Activated T-cell treated with anti-CD3 and anti-CD28 coated beads, Interleukin-2, amount 50 U/mL, for 4 hours (primary cell): ENCODE results near the gene NINJ2. TPM values are rescaled to one million over a fixed set of nuclear protein-coding genes. Genes with fewer than 3 reads are reported as not detected.

Experiments used
- ATAC-seq, 2 donors: fragments of 200-7000 bp; cut with Tn5 transposase; one replicate each; pipeline ENCODE4 v1.10.0; 2021
- DNase-seq: peaks from one replicate; pipeline ENCODE4 v3.0.0-alpha.2; 2020
- H3K27me3 Mint-ChIP-seq: one replicate; pipeline ENCODE4 v1.8.0; 2021; ENCODE audit warnings: low read depth, mixed read lengths
- H3K36me3 Mint-ChIP-seq: one replicate; pipeline ENCODE4 v1.8.0; 2022; ENCODE audit warnings: mixed read lengths; ENCODE audit not compliant: insufficient read depth
- H3K4me1 Mint-ChIP-seq: one replicate; pipeline ENCODE4 v1.8.0; 2021; ENCODE audit warnings: low read depth, mixed read lengths
- H3K4me3 Mint-ChIP-seq: one replicate; pipeline ENCODE4 v1.8.0; 2021; ENCODE audit warnings: mild to moderate bottlenecking, moderate library complexity, mixed read lengths
- H3K9me3 Mint-ChIP-seq: one replicate; pipeline ENCODE4 v1.8.0; 2021; ENCODE audit warnings: mixed read lengths
- total RNA-seq, 3 donors: library from RNA; stranded (reverse); gene quantifications; one replicate each; pipeline ENCODE4 v1.2.1, GENCODE V29; 2021

NINJ2 gene
- total RNA-seq, 3 donors from 2014 or later = 2.6 to 3.7 (median 2.7) TPM

DNA sequence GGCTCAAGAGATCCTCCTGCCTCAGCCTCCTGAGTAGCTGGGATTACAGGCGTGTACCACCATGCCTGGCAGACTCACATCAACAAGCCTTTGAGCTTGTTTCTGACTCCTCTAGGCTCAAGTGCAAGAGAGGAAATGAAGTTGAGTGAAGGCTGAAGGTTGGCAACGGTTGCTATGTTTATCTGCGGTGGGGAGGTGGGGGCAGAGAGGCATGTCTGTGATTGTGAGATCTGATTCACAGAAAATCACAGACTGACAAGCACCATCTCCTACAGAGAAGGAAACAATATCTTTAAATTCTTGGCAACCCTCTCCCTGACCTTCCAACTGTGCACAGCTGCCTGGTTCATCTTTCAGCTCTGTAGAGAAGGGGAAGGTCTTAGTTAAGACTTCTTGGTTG is 22.1 kb upstream of the NINJ2 start:
- H3K4me1 Mint-ChIP-seq = peaks cover 48% of the 10 kb centered on the region

DNA sequence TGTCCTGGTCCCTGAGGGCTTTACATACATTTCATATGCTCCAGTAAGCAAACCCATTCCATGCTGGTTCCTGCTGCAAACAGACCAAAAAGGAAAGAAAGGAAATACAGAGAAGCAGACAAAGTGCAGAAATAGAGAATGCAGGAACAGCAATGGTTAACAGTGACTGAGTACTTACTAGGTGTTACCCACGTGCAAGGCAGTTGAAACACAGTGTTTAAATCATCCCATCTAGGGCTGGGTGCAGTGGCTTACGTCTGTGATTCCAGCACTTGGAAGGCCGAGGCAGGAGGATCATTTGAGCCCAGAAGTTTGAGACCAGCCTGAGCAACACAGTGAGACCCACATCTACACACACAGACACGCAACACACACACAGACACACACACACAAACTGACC is 21.2 kb upstream of the NINJ2 start:
- H3K9me3 Mint-ChIP-seq = no peaks in the 10 kb centered on the region
- peaks cover 49% of the 10 kb centered on the region for H3K4me1 Mint-ChIP-seq
- H3K36me3 Mint-ChIP-seq = no peaks in the 10 kb centered on the region
- DNase-seq (no peak), ATAC-seq (no peak)
- H3K4me3 Mint-ChIP-seq = no peak overlapping the region
- no peaks in the 10 kb centered on the region for H3K27me3 Mint-ChIP-seq

More for the DNA sequence above, 22.1 kb upstream of the NINJ2 start:
- peak; percentile 69 for DNase-seq
- peak; percentile 92 to 97 for ATAC-seq
- Mint-ChIP-seq H3K36me3 (no peaks in the 10 kb centered on the region), H3K9me3 (no peaks in the 10 kb centered on the region), H3K27me3 (no peaks in the 10 kb centered on the region), H3K4me3 (peak overlapping the region; percentile 20)

DNA sequence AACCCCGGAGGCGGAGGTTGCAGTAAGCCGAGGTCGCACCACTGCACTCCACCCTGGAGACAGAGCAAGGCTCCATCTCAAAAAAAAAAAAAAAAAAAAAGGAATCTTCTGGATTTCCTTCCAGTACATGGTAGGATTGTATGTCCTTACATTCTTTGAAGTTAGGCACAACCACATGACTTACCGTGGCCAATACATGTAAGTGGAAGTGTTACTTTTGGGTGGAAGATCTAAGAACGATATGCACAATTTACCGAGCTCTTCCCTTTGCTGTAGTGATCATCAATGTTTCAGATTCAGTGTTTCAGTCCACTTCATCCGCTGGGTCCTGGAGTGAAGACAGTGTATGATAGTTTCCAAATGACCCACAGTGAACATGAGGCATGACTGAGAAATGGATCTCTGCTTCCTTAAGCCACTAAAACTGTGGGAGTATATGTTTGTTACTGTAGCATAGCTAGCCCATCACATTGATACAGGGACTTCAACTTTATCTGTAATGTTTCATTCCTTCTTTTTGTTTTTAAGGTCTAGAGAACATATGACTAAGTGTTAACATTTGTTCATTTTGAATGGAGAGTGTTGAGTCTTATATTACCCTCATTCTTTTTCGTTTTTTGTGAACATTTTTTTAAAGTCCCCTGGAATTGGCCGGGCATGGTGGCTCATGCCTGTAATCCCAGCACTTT is 18.5 kb upstream of the NINJ2 start:
- Mint-ChIP-seq H3K36me3 (no peaks in the 10 kb centered on the region), H3K4me1 (peaks cover 59% of the 10 kb centered on the region), H3K9me3 (no peaks in the 10 kb centered on the region), H3K27me3 (no peaks in the 10 kb centered on the region), H3K4me3 (no peak overlapping the region)
- ATAC-seq = peak in 1 of 2 donors; percentile 33
- DNase-seq = no peak

DNA sequence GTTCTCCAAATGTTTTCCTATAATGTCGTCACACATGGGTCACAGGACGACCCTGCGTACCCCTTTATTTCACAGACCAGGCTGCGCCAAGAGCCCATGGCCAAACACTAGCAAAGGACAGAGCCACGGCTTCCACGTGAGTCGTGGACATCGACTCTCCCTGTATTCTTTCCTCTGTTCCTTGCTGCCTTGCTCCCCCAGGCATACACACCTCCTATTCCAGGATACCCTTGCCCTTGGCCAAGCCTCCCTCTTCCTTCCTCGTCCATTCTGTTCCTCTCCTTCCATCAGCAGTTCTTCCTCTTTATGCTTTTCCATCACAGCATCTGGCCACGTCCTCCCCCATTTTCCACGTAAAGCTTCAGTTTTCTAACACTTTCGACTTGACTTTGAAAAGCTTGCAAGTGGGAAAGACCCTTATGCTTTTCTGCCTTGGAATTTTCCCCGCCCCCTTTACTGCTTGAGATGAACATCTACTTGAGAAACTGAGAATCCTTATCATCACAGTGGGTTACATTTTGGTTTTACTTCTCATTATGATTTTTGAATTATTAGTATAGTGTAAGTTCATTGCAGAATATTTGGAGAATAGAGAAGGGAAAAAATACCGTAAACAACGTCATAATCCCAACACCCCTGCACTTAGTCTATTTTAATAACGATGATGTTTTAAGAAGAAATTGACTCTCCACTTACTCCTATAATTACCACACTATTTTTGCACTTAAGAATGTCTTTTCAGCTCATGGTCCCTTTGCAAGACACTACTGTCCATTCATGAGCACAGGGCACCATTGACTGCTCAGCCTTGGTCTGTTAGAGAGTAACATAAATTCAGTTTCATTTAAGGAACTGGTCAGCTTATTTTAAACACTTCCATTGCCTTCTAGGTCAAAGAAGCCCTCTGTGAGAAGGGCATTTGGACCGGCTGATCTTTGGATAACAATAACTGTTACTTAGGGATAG is 15.8 kb upstream of the NINJ2 start:
- peak overlapping the region; percentile 31 for H3K4me3 Mint-ChIP-seq
- H3K27me3 Mint-ChIP-seq = no peaks in the 10 kb centered on the region
- H3K36me3 Mint-ChIP-seq = no peaks in the 10 kb centered on the region
- no peaks in the 10 kb centered on the region for H3K9me3 Mint-ChIP-seq
- no peak for DNase-seq
- peaks cover 47% of the 10 kb centered on the region for H3K4me1 Mint-ChIP-seq
- no peak for ATAC-seq

DNA sequence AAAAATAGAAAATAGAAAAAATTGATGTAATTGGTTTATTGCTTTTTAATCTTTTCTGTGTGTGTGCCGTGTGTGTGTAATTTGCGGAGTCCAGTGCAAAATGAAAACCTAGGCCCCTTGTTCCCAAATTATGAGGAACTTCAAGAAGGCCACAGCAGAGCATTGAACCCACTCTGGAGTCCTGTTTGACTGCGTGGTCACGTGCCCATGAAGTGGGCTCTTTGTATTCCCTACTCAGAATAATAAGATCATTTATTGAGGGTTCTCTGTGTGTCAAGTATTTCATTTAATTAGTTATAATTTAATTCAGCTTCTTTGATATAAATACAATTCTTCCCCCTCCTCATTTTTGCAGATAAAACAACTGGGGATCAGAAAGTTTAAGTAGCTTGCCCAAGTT is 12.3 kb upstream of the NINJ2 start:
- DNase-seq (no peak), ATAC-seq (no peak)
- H3K27me3 Mint-ChIP-seq = no peaks in the 10 kb centered on the region
- H3K4me3 Mint-ChIP-seq = no peak overlapping the region
- no peaks in the 10 kb centered on the region for H3K36me3 Mint-ChIP-seq
- peaks cover 61% of the 10 kb centered on the region for H3K4me1 Mint-ChIP-seq
- H3K9me3 Mint-ChIP-seq = no peaks in the 10 kb centered on the region

DNA sequence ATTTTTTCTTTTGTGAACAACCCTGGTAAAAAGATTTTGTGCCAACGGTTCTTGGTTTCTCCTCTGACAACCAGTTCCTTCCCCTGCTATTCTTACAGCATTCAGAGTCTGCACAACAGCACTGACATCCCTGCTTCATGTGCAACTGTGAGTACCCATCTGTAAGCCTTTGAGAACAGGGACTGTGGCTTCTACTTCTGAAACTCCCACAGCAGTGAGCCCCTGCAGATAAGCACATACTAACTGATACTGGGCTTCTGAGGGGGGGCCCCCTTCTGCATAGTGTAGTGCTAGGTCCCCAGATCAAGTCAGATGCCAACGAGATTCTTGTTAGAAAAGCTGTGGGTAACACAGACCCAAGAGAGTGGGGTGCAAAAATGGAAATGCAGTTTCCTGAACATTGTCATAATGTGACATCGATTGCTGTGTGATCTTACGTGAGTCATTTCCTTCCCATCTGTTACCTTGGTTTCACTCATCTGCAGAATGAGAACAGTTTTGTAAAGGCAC is 11.1 kb upstream of the NINJ2 start:
- ATAC-seq (peak; percentile 97), DNase-seq (peak; percentile 51)
- Mint-ChIP-seq H3K9me3 (no peaks in the 10 kb centered on the region), H3K36me3 (no peaks in the 10 kb centered on the region), H3K27me3 (no peaks in the 10 kb centered on the region), H3K4me1 (peaks cover 67% of the 10 kb centered on the region), H3K4me3 (peak overlapping the region; percentile 60)

DNA sequence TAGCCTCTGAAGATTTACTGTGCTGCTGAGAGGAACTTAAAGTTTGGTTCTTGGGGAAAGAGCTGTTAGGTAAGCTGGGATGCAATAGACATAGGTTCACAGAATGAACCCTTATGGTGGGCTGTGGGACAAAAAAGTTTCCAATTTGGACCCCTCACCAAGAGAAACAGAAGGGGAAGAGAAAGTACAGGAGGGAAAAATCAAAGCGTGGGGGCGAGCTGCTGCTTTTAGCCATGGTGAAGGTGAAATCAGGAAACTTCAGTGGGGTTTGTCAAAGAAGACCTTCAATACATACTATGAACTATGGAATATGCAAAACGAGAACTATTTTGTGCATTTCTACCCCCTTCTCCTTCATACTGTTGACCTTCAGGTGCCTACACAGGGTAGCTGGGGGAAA is 10.6 kb upstream of the NINJ2 start:
- DNase-seq = no peak
- Mint-ChIP-seq H3K4me3 (peak overlapping the region; percentile 60), H3K4me1 (peaks cover 67% of the 10 kb centered on the region), H3K9me3 (no peaks in the 10 kb centered on the region), H3K36me3 (no peaks in the 10 kb centered on the region), H3K27me3 (no peaks in the 10 kb centered on the region)
- no peak for ATAC-seq

DNA sequence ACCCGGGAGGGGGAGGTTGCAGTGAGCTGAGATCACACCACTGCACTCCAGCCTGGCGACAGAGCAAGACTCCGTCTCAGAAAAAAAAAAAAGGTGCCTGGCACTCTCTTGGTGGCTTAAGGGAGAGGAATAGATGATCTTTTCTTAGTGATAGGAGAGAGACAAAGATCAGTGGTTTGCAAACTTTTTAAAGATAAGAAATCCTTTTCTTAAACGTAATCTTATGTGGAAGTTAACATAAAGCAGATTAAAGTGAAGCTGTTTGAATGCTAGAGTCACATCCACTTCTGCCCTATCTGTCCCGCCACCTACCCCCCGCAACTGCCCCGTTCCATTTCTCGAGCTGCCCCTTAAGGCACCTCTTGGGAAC is 6.3 kb upstream of the NINJ2 start:
- Mint-ChIP-seq H3K36me3 (no peaks in the 10 kb centered on the region), H3K4me3 (no peak overlapping the region), H3K9me3 (no peaks in the 10 kb centered on the region), H3K27me3 (no peaks in the 10 kb centered on the region), H3K4me1 (peaks cover 74% of the 10 kb centered on the region)
- ATAC-seq (no peak), DNase-seq (no peak)

DNA sequence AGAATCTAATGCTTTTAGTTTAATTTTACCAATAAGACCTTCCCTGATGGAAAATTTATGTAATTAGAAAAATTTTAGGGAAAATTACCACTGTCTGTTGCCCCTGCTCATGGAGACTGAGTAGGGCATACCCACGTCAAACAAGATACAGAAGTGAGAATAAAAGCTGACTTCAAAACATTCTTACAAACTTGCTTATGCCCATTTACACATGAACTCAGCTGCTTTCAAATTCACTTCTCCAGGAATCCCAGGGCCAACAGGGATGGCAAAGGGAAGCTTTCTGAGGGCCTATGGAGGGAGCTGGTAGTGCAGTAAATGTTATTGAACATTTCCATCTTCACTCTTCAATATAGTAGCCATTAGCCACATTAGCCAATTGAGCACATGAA is 4.8 kb upstream of the NINJ2 start:
- no peak for DNase-seq
- ATAC-seq = no peak
- Mint-ChIP-seq H3K4me3 (no peak overlapping the region), H3K27me3 (no peaks in the 10 kb centered on the region), H3K4me1 (peaks cover 68% of the 10 kb centered on the region), H3K9me3 (no peaks in the 10 kb centered on the region), H3K36me3 (no peaks in the 10 kb centered on the region)

DNA sequence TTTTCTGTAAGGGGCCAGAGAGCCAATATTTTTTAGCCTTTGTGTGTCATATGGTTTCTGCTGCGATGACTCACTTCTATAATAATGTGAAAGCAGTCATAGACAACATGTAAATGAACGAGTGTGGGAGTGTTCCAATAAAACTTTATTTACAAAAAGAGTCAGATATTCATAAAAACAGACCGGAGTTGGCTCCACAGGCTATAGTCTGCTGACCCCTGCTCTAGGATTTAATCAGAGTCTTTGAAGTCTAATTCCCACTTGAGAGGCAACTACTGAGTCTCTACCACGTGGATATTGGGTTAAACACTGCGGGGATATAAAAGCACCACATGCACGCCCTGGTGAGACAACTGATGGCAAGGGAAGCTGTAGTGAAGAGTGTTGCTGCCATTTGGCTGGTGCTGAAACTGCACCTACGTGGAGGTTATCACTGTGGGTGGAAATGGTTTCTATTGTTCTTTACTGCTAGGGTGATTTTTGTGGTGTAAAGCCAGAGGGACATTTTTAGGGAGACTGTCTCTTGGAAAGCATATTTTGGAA is 3.6 kb upstream of the NINJ2 start:
- peak overlapping the region; percentile 65 for H3K4me3 Mint-ChIP-seq
- H3K9me3 Mint-ChIP-seq = no peaks in the 10 kb centered on the region
- H3K36me3 Mint-ChIP-seq = no peaks in the 10 kb centered on the region
- H3K27me3 Mint-ChIP-seq = no peaks in the 10 kb centered on the region
- DNase-seq (no peak), ATAC-seq (peak; percentile 37 to 50)
- H3K4me1 Mint-ChIP-seq = peaks cover 68% of the 10 kb centered on the region

DNA sequence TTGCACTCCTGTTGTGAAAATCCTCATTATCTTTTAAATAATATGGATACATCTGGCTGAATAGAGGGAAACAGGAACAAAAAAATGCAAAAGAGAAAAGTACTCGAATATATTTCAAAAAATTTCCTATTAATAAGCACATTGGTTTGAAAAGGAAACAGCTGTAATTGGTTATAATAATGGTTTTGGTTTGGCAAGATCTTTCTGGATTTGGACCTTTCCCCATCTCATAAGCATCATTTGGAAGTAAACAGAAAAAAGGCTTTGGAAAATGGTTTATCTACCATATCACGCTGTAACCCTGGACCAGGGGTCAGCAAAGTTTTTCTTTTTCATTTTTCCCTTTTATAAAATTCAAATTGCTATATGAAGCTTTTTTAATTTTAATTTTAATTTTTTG is 2.8 kb upstream of the NINJ2 start:
- DNase-seq (no peak), ATAC-seq (no peak)
- no peaks in the 10 kb centered on the region for H3K36me3 Mint-ChIP-seq
- peaks cover 70% of the 10 kb centered on the region for H3K4me1 Mint-ChIP-seq
- no peak overlapping the region for H3K4me3 Mint-ChIP-seq
- no peaks in the 10 kb centered on the region for H3K27me3 Mint-ChIP-seq
- no peaks in the 10 kb centered on the region for H3K9me3 Mint-ChIP-seq

DNA sequence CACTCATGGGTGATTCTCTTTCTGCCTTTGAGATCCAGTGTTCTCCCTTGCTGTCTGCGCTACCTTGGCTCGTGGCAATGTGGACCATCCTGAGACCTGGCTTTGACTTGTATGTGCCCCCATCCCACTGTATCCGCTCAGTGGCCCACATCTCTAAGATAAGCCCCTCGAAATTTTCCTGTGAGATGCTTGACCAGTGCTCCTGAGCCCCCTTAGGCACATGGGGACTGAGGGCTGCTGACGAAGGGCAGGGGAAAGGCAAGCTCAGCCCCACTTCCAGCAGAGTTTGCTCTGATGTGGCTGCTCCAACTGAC is 1.5 kb upstream of the NINJ2 start:
- Mint-ChIP-seq H3K9me3 (no peaks in the 10 kb centered on the region), H3K27me3 (no peaks in the 10 kb centered on the region), H3K36me3 (no peaks in the 10 kb centered on the region), H3K4me1 (peaks cover 65% of the 10 kb centered on the region), H3K4me3 (no peak overlapping the region)
- no peak for DNase-seq
- ATAC-seq = no peak

DNA sequence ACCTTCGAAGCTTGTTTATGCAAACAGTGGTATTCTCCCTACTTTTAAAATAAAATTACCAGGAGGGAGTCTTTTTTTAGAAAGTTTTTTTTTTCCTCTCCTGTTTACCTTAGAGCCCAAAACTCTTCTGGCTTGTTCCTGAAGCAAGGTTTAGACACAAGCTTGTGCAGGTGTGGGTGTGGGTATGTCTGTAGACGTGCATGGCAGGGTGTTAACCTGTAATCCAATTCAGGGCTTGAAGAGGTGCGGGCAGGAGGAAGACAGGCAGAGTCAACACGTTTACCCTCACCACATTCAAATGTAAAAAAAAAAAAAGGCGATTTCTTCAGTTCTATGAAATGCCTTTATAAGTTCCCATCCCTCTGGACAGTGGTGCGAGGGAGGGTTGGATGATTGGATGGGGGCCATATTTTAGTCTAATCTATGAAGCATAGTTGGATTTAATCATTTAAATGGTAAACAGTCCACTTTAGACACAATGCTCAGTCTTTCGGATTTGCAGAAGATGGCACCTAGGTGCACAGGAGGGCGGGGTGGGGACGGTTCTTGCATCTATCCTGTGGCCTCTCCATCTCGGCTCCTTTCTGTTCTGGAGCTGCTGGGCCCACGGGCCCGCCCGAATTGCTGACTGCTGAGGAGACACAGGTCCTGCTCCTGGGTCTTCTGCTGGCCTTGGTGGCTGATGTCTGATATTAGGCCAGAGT is 982 bp upstream of the NINJ2 start:
- no peaks in the 10 kb centered on the region for H3K27me3 Mint-ChIP-seq
- H3K4me3 Mint-ChIP-seq = no peak overlapping the region
- no peaks in the 10 kb centered on the region for H3K9me3 Mint-ChIP-seq
- no peak for ATAC-seq
- DNase-seq = no peak
- H3K36me3 Mint-ChIP-seq = no peaks in the 10 kb centered on the region
- peaks cover 60% of the 10 kb centered on the region for H3K4me1 Mint-ChIP-seq

DNA sequence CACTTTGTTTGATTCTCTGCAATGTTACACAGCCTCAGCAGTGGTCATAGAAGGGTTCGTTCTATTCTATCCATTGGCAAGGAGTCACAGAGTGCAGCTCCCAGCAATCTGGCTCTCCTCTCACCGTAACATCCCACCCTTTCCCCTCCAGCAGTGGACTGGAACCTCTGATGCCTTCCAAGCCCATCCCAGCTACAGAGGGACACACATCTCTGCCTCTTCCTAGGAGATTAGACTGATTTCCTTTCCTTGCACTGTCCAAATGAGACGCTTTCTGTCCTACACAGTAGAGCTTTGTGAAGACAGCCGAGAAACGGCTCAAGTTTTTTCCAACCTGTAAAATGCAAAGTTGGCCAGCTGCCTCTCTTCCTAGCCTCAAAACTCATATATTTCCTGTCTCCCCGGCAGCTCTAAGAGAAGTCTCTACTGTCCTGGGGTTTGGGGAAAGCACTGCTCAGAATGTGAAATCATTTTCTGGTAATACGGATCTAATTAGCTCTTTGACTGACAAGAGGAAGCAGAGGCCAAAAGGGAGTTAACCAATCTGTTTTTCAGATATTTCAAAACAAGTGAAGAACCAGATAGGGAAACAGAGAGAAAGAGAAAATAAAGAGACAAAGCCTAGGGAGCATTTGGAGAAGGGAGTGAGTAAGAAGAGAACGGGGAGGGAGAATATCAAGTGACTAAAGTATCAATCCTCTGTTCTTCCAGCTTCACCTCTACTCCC is 516 bp downstream of the NINJ2 start:
- H3K36me3 Mint-ChIP-seq = no peaks in the 10 kb centered on the region
- peak; percentile 4 to 11 for ATAC-seq
- no peaks in the 10 kb centered on the region for H3K27me3 Mint-ChIP-seq
- peaks cover 47% of the 10 kb centered on the region for H3K4me1 Mint-ChIP-seq
- no peaks in the 10 kb centered on the region for H3K9me3 Mint-ChIP-seq
- peak overlapping the region; percentile 81 for H3K4me3 Mint-ChIP-seq
- no peak for DNase-seq
